ENCODE measurements around the gene LRRC74B.
"Not testable (repeated sequence)": the region's sequence is repeated elsewhere in the genome, so short reads cannot be mapped to it uniquely, and the experiment has no call there.

Gene LRRC74B

DNA sequence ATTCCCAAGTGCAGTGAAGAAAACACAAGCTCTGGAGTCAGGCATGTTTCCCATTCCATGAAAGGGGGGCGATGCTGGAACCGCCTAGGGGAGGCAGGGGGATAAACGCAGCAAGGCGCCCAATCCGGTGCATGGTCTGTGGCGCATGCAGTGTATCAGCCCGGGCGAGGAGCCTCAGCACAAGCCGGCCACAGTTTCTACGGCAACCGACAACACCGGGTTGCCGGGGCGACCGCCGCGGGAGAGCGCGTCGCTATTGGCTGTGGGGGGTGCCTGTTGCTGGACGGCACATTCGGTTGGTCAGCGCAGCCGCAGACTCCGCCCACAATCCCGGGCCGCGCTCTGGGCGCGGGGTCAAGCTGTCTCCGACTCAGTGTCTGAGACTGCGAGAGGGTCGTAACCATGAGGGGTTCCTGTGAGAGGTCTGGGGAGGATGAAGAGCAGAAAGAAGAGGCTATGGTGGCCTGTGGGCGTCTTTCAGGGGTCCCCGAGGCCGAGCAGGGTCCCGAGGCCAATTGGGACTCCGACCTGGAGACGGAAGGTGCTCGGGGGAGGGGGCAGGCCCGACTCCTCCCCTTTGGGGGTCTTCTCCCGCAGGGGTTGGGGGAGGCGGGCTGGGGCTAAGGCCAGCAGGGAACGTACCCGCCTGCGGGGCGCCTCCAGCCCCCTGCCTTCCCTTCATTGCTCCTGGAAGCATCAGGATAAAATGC is at the start of gene LRRC74B:
LRRC74B (plus strand) TSS at position 362 of the 710 bp plus-strand sequence; CDS start at position 403, 41 bp downstream.
- no peak for DNase-seq

DNA sequence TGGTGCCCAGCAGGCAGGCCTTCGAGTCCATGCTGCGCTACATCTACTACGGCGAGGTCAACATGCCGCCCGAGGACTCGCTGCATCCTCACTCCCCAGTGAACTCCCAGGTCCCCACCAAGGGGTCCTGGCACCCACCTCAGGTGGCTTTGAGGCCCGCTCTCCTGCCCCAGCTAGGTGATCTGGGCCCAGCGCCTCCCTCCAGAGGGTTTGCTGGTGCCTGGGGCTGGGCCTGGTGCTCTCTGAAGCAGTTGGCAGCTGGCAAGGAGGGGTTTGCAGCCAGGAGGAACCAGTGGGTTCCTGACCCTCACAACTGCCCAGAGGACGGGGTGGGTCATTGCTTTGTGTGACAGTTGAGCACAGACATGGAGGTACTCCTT is 49.7 kb upstream of the LRRC74B start:
- no peak for DNase-seq

- no peak for DNase-seq
Measured at GRCh38 chr22:20996598-20997535, 48.9 kb upstream of the LRRC74B start.

GRCh38 chr22:20997536-20998257 is 48.0 kb upstream of the LRRC74B start:
- DNase-seq, result no peak

DNA sequence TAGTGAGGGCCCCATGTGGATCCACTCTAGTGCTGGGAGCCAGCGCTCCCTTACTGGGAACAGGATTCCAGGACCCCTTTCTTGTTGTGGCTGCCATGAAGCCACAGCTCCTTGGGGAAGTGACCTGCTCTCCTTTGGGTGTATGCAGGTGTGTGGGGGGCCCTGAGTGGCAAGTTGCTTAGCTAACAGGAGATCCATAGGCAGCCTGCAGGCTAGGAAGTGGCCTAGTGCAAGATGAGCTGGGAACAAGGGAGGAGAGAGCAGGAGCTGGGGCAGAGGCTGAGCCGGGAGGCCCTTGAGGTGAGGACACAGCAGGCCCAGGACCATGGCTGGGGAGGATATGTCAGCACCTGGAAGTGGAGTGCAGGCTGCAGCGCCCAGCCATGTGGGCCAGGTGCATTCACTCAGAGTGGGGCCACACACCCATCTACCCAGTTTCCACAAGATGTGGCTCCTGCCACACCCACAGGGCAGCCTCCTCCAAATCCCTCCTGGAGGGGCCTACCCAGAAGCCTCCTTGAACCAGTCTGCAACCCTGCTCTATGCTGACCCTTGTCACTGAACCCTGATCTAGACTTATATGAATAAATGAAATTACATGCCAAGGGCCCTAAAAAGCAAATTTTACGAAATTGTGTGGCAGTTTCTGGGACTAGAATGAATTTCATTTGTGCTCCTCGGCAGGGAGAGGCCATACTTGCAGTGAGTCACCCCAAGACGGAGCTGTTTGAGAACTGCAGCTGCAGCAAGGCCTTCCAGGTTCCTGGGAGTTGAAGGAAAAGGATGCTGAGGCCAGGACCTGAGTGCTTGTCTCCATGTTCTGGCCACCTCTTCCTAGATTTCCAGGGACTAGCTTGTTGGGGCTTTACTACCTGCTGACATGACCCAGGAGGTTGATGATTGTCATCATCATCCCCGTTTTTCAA is 47.1 kb upstream of the LRRC74B start:
- no peak for DNase-seq

- no peak for DNase-seq
Measured at GRCh38 chr22:20999350-21000206, 46.2 kb upstream of the LRRC74B start.

DNA sequence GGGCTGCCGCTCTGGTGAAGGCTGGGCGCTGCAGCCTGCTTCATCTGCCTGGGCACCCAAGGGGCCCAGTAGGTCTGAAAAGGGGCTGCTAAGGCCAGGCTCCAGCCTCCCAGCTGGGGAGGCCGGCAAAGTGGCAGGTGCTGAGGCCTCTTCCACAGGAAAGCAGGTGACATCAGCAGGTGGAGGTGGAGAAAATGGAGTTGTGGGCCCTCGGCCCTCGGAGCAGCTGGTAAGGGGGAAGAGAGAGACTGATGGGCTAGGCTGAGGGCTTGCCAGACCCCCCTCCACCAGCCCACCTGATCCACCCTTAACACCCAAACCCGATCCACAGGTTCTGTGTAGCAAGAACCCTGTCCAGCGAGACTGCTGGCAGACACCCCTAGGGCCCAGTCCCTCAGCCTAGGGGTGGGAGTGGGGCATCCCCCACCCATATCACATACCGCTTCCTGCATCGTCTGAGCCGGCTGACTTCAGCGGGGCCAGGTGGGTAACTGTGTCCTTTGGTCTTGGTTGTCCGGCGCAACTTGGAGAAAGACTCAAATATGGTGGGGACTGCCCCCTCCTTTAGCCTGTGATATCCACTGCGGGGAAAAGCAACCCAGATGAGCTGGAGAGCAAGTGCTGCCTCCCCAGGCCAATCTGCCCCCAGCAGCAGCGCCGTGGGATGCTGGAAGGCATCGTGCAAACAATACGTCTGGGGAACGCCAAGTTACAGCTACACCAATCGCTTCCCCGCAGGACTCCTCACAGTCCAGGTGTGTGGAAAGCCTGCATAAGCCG is 45.3 kb upstream of the LRRC74B start:
- DNase-seq, result no peak

- DNase-seq, result no peak
Measured at GRCh38 chr22:21000987-21001600, 44.7 kb upstream of the LRRC74B start.

GRCh38 chr22:21001601-21002325 is 44.0 kb upstream of the LRRC74B start, which contains the start of gene THAP7:
Gene THAP7 (minus strand): TSS chr22:21002118. CDS start chr22:21001911, 207 bp downstream.
- DNase-seq, result no peak

- no peak for DNase-seq
Measured at GRCh38 chr22:21003782-21004181, 42.0 kb upstream of the LRRC74B start.

GRCh38 chr22:21009208-21009607 is 36.5 kb upstream of the LRRC74B start:
- not testable (repeated sequence) for DNase-seq

DNA sequence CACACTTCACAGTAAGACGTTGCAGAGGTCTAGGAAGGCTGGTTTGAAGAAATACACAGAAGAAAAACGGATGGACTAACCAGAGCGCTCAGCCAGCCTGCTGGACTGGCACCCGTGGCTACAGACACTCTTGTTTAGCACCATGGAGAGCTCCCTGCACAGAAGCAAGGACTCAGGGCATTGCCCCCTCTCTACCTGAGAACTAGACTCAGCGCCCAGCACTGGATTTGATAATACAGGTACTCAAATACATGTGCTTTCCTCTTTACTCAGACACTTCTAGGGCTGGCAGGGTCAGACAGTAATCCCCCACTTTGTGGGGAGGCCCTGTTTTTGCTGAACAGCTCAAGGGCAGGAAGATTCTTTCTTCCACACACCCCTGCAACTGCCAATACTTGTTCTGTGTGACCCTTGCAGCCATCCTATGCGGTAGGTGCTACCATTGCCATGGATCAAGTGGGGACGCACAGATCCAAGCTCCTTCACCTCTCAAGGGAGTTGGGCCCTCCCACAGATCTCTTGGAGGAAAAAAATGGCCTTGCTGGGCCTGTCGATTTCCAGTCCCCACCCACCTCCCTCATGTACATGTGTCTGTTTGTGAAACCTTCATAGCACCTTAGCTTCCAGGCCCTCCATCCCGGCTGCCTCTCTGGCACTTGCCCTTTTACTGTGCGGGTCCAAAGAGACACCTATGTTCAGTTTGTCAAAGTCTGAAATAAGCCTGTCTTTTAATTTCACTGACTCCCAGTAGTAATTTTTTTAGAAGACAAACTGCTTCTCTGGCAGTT is 35.9 kb upstream of the LRRC74B start:
- DNase-seq, result no peak

- no peak for DNase-seq
Measured at GRCh38 chr22:21010426-21011113, 35.2 kb upstream of the LRRC74B start.

DNA sequence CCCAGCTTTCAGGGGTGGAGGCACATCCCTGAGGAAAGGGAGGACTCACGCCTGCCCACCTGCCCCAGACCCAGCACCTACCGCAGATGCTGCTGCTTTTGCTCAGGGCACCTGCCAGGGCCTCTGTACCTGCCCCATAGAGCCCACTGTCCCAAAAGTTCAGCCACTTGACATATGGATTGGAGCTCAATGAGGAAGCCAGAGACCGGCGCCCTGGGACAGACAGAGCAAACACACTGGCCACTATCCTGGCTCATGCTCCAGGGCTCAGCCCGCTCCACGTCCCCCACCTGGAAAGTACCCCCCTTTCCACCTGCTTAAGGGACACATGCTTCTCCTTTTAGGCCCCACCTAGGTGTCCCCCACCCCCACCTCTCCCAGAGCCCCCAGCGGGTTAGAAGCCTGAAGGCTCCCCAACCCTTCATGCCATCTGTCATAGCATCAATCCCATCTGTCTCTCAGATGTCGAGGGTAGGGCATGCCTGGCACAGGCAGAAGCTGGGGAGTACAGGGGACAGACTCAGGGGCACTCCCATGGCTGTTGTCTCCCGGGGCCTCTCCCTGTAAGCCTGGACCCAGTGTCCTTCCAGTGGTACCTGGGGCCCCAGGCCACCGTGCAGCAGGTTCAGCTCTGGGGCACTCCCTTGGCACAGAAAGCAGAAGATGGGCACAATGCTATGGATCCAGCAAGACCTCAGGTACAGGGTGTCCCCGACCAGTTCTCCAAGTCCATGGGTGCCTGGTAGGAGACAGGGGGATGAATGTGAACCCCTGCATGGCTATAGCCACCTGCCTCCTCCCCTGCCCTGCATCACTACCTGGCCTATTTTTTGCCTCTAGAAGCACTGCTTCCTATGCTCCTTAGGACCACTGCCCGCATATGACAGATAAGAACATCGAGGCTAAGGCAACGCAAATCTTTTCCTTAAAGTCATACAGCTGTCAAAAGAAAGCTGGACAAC is 33.0 kb upstream of the LRRC74B start:
- DNase-seq, result no peak

GRCh38 chr22:21013657-21014201 is 32.0 kb upstream of the LRRC74B start:
- DNase-seq, result no peak

DNA sequence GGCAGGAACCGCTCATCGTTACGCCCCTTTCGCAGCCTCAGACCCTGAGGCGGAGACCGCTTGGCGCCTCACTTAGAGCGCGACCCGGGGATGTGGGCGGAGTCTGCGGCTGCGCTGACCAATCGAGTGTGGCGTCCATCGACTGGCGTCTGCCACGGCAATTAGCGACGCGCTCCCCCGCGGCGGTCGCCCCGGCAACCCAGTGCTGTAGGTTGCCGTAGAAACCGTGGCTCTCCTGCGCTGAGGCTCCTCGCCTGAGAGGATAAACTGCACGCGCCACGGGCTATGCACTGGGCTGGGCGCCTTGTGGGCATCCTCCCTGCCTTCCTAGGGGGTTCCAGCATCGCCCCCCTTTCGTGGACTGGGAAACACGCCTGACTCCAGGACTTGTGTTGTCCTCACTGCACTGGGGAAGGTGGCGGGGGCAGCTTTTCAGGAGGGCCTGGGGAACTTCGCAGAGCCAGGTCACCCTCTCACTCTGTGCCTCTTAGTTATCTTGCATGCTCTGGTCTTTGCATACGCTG is 31.5 kb upstream of the LRRC74B start:
- DNase-seq, result no peak

Data from cortex of kidney (tissue), 1 donor.